SK-MEL-5 (cell line): ENCODE measurements around the gene KRT17. TPM values are rescaled to one million over a fixed set of nuclear protein-coding genes. Genes with fewer than 3 reads are reported as not detected.

Source experiments
- DNase-seq: peaks from one replicate; pipeline ENCODE4 v3.0.0-alpha.2; 2016; ENCODE audit warnings: low read depth, low spot score
- in situ Hi-C: cut with HindIII; loops from 2 replicates; pipeline ENCODE4 v1.10.0; 2016; ENCODE audit warnings: low sequenced_read_pairs, high pct_unique_total_duplicates, low pct_unique_long_range_greater_than_20kb
- total RNA-seq: library from RNA; depleted of rRNA; stranded (reverse); fragments of >200 nt; shearing (Covaris generic); gene quantifications from 2 replicates; pipeline ENCODE4 v1.2.3, GENCODE V29; 2014; rRNA removed

Gene KRT17
- total RNA-seq, 1 experiment from 2014 or later: not detected

- DNase-seq: no peak
- in situ Hi-C loops: no loop called here
These were observed 52.6 kb downstream of the KRT17 start, which contains the start of gene KRT9 for GRCh38 chr17:41571561-41572434. KRT9 (minus strand) TSS chr17:41572059; CDS start chr17:41571992, 67 bp downstream.

Other genes with a start within 250 kb of the KRT17 start
- not detected in 2 replicates for gene KRT34, start 242.3 kb downstream of the KRT17 start, total RNA-seq
- gene KRT31, start 227.0 kb downstream of the KRT17 start, total RNA-seq: not detected in 2 replicates
- gene KRT37, start 200.0 kb downstream of the KRT17 start, total RNA-seq: not detected in 2 replicates
- gene KRT38, start 183.6 kb downstream of the KRT17 start, total RNA-seq: not detected in 2 replicates
- gene KRT32, start 157.2 kb downstream of the KRT17 start, total RNA-seq: not detected in 2 replicates
- not detected in 2 replicates for gene KRT35, start 143.4 kb downstream of the KRT17 start, total RNA-seq
- gene KRT36, start 134.7 kb downstream of the KRT17 start, total RNA-seq: not detected in 2 replicates
- not detected in 2 replicates for gene KRT13, start 119.0 kb downstream of the KRT17 start, total RNA-seq
- gene KRT15, start 105.7 kb downstream of the KRT17 start, total RNA-seq: 0.13 and 0.61 TPM in 2 replicates
- not detected in 2 replicates for gene KRT19, start 96.3 kb downstream of the KRT17 start, total RNA-seq
- gene KRT9, start 52.5 kb downstream of the KRT17 start, total RNA-seq: not detected in 2 replicates
- gene KRT14, start 37.7 kb downstream of the KRT17 start, total RNA-seq: not detected in 2 replicates
- gene KRT16, start 11.8 kb downstream of the KRT17 start, total RNA-seq: not detected in 2 replicates
- gene EIF1, start 64.3 kb upstream of the KRT17 start, total RNA-seq: 129 and 155 TPM in 2 replicates
- not detected in 2 replicates for gene GAST, start 87.8 kb upstream of the KRT17 start, total RNA-seq
- gene HAP1, start 110.1 kb upstream of the KRT17 start, total RNA-seq: 0.40 and 0.53 TPM in 2 replicates
- gene JUP, start 162.1 kb upstream of the KRT17 start, total RNA-seq: 0.50 and 0.83 TPM in 2 replicates
- 29.9 and 31.2 TPM in 2 replicates for gene P3H4, start 187.4 kb upstream of the KRT17 start, total RNA-seq
- 236 and 244 TPM in 2 replicates for gene FKBP10, start 188.4 kb upstream of the KRT17 start, total RNA-seq
- 86.3 and 92.7 TPM in 2 replicates for gene NT5C3B, start 211.7 kb upstream of the KRT17 start, total RNA-seq
- not detected in 2 replicates for gene KLHL10, start 213.2 kb upstream of the KRT17 start, total RNA-seq
- 18.5 and 19.7 TPM in 2 replicates for gene KLHL11, start 240.8 kb upstream of the KRT17 start, total RNA-seq